ENCODE measurements around the gene CELF4.

GRCh38 chr18:37336568-37337285 is 228.9 kb downstream of the CELF4 start:
- TF ChIP-seq POLR2AphosphoS5 (IDR thresholded peaks at IDR 0.05; ENCODE audit: low read depth, low read length) (no peak), TAF1 (IDR thresholded peaks at IDR 0.05; ENCODE audit: borderline replicate concordance, low read depth, low read length) (no peak)

All from GM12892 (cell line).